Measurements from ENCODE around the gene SMCO4.

Gene SMCO4

GRCh38 chr11:93489841-93490240 is 53.4 kb downstream of the SMCO4 start:
- H3K4me3 Mint-ChIP-seq, result no peak overlapping the region

GRCh38 chr11:93487032-93487483 is 56.1 kb downstream of the SMCO4 start:
- no peaks in the 10 kb centered on the region for H3K36me3 Mint-ChIP-seq
- H3K9me3 Mint-ChIP-seq, result no peaks in the 10 kb centered on the region
- H3K4me1 Mint-ChIP-seq, result no peaks in the 10 kb centered on the region
- ATAC-seq, result no peak
- H3K4me3 Mint-ChIP-seq, result no peak overlapping the region
- no peak overlapping the region for H3K27ac Mint-ChIP-seq
- no peaks in the 10 kb centered on the region for H3K27me3 Mint-ChIP-seq

More at GRCh38 chr11:93489841-93490240, 53.4 kb downstream of the SMCO4 start:
- no peaks in the 10 kb centered on the region for H3K27me3 Mint-ChIP-seq
- H3K27ac Mint-ChIP-seq, result no peak overlapping the region
- no peak for ATAC-seq
- H3K4me1 Mint-ChIP-seq, result no peaks in the 10 kb centered on the region
- H3K9me3 Mint-ChIP-seq, result no peaks in the 10 kb centered on the region
- H3K36me3 Mint-ChIP-seq, result no peaks in the 10 kb centered on the region

GRCh38 chr11:93485983-93486382 is 57.2 kb downstream of the SMCO4 start:
- Mint-ChIP-seq H3K36me3 (no peaks in the 10 kb centered on the region), H3K27me3 (no peaks in the 10 kb centered on the region), H3K27ac (no peak overlapping the region), H3K4me3 (no peak overlapping the region), H3K9me3 (no peaks in the 10 kb centered on the region), H3K4me1 (no peaks in the 10 kb centered on the region)
- no peak for ATAC-seq

GRCh38 chr11:93484716-93485115 is 58.5 kb downstream of the SMCO4 start:
- H3K27me3 Mint-ChIP-seq, result no peaks in the 10 kb centered on the region
- no peak overlapping the region for H3K27ac Mint-ChIP-seq
- H3K4me1 Mint-ChIP-seq, result no peaks in the 10 kb centered on the region
- no peaks in the 10 kb centered on the region for H3K9me3 Mint-ChIP-seq
- no peak overlapping the region for H3K4me3 Mint-ChIP-seq
- H3K36me3 Mint-ChIP-seq, result no peaks in the 10 kb centered on the region
- no peak for ATAC-seq

GRCh38 chr11:93482556-93482955 is 60.6 kb downstream of the SMCO4 start:
- H3K27me3 Mint-ChIP-seq, result no peaks in the 10 kb centered on the region
- no peaks in the 10 kb centered on the region for H3K9me3 Mint-ChIP-seq
- no peaks in the 10 kb centered on the region for H3K4me1 Mint-ChIP-seq
- H3K27ac Mint-ChIP-seq, result no peak overlapping the region
- no peaks in the 10 kb centered on the region for H3K36me3 Mint-ChIP-seq
- ATAC-seq, result no peak
- no peak overlapping the region for H3K4me3 Mint-ChIP-seq

GRCh38 chr11:93481696-93482095 is 61.5 kb downstream of the SMCO4 start:
- H3K4me1 Mint-ChIP-seq, result no peaks in the 10 kb centered on the region
- H3K9me3 Mint-ChIP-seq, result no peaks in the 10 kb centered on the region
- H3K4me3 Mint-ChIP-seq, result no peak overlapping the region
- no peaks in the 10 kb centered on the region for H3K27me3 Mint-ChIP-seq
- ATAC-seq, result no peak
- H3K27ac Mint-ChIP-seq, result no peak overlapping the region
- no peaks in the 10 kb centered on the region for H3K36me3 Mint-ChIP-seq

GRCh38 chr11:93481279-93481678 is 61.9 kb downstream of the SMCO4 start:
- Mint-ChIP-seq H3K4me3 (no peak overlapping the region), H3K9me3 (no peaks in the 10 kb centered on the region), H3K27me3 (no peaks in the 10 kb centered on the region), H3K36me3 (no peaks in the 10 kb centered on the region), H3K27ac (no peak overlapping the region), H3K4me1 (no peaks in the 10 kb centered on the region)
- ATAC-seq, result no peak

GRCh38 chr11:93480756-93481155 is 62.4 kb downstream of the SMCO4 start:
- no peaks in the 10 kb centered on the region for H3K27me3 Mint-ChIP-seq
- no peaks in the 10 kb centered on the region for H3K9me3 Mint-ChIP-seq
- H3K4me3 Mint-ChIP-seq, result no peak overlapping the region
- H3K27ac Mint-ChIP-seq, result no peak overlapping the region
- H3K36me3 Mint-ChIP-seq, result no peaks in the 10 kb centered on the region
- no peak for ATAC-seq
- no peaks in the 10 kb centered on the region for H3K4me1 Mint-ChIP-seq

- no peaks in the 10 kb centered on the region for H3K27me3 Mint-ChIP-seq
- H3K27ac Mint-ChIP-seq, result no peak overlapping the region
- no peak overlapping the region for H3K4me3 Mint-ChIP-seq
- ATAC-seq, result no peak
- H3K9me3 Mint-ChIP-seq, result no peaks in the 10 kb centered on the region
- H3K4me1 Mint-ChIP-seq, result no peaks in the 10 kb centered on the region
- H3K36me3 Mint-ChIP-seq, result no peaks in the 10 kb centered on the region
Observed at GRCh38 chr11:93480256-93480655, 62.9 kb downstream of the SMCO4 start.

- no peak overlapping the region for H3K27ac Mint-ChIP-seq
- H3K4me3 Mint-ChIP-seq, result no peak overlapping the region
- no peaks in the 10 kb centered on the region for H3K36me3 Mint-ChIP-seq
- no peaks in the 10 kb centered on the region for H3K9me3 Mint-ChIP-seq
- H3K4me1 Mint-ChIP-seq, result no peaks in the 10 kb centered on the region
- no peak for ATAC-seq
- no peaks in the 10 kb centered on the region for H3K27me3 Mint-ChIP-seq
Observed at GRCh38 chr11:93478841-93479240, 64.3 kb downstream of the SMCO4 start.

GRCh38 chr11:93477684-93478234 is 65.4 kb downstream of the SMCO4 start:
- H3K27me3 Mint-ChIP-seq, result no peaks in the 10 kb centered on the region
- H3K9me3 Mint-ChIP-seq, result no peaks in the 10 kb centered on the region
- no peak for ATAC-seq
- no peak overlapping the region for H3K4me3 Mint-ChIP-seq
- H3K4me1 Mint-ChIP-seq, result no peaks in the 10 kb centered on the region
- H3K36me3 Mint-ChIP-seq, result no peaks in the 10 kb centered on the region
- no peak overlapping the region for H3K27ac Mint-ChIP-seq

- H3K4me1 Mint-ChIP-seq, result peaks cover 4% of the 10 kb centered on the region
- H3K27ac Mint-ChIP-seq, result no peak overlapping the region
- no peaks in the 10 kb centered on the region for H3K9me3 Mint-ChIP-seq
- no peaks in the 10 kb centered on the region for H3K36me3 Mint-ChIP-seq
- ATAC-seq, result no peak
- no peak overlapping the region for H3K4me3 Mint-ChIP-seq
- H3K27me3 Mint-ChIP-seq, result peaks cover 7% of the 10 kb centered on the region
Observed at GRCh38 chr11:93476796-93477195, 66.4 kb downstream of the SMCO4 start.

- Mint-ChIP-seq H3K27me3 (peaks cover 10% of the 10 kb centered on the region), H3K4me1 (peaks cover 8% of the 10 kb centered on the region), H3K9me3 (no peaks in the 10 kb centered on the region), H3K4me3 (no peak overlapping the region), H3K27ac (no peak overlapping the region), H3K36me3 (no peaks in the 10 kb centered on the region)
- ATAC-seq, result no peak
Observed at GRCh38 chr11:93474123-93474522, 69.1 kb downstream of the SMCO4 start.

GRCh38 chr11:93468290-93468689 is 74.9 kb downstream of the SMCO4 start:
- Mint-ChIP-seq H3K36me3 (no peaks in the 10 kb centered on the region), H3K9me3 (no peaks in the 10 kb centered on the region), H3K27ac (no peak overlapping the region), H3K4me1 (peaks cover 8% of the 10 kb centered on the region), H3K4me3 (no peak overlapping the region), H3K27me3 (peaks cover 10% of the 10 kb centered on the region)
- no peak for ATAC-seq

GRCh38 chr11:93467054-93467453 is 76.1 kb downstream of the SMCO4 start:
- H3K4me3 Mint-ChIP-seq, result no peak overlapping the region
- H3K27ac Mint-ChIP-seq, result no peak overlapping the region
- no peaks in the 10 kb centered on the region for H3K9me3 Mint-ChIP-seq
- peak; percentile 47 for ATAC-seq
- no peaks in the 10 kb centered on the region for H3K36me3 Mint-ChIP-seq
- peaks cover 6% of the 10 kb centered on the region for H3K27me3 Mint-ChIP-seq
- H3K4me1 Mint-ChIP-seq, result peaks cover 6% of the 10 kb centered on the region

GRCh38 chr11:93464927-93465540 is 78.2 kb downstream of the SMCO4 start:
- Mint-ChIP-seq H3K27ac (no peak overlapping the region), H3K9me3 (no peaks in the 10 kb centered on the region), H3K4me1 (no peaks in the 10 kb centered on the region), H3K36me3 (no peaks in the 10 kb centered on the region), H3K27me3 (no peaks in the 10 kb centered on the region), H3K4me3 (no peak overlapping the region)
- no peak for ATAC-seq

Measured in stimulated activated memory B cell treated with anti-CD40 and anti-IgM and Interleukin-4, amounts not matched to agents 10 μg/mL and 1 μg/mL and 100 μg/mL, for 72 hours (primary cell).